22Rv1 (cell line): ENCODE measurements around the gene RTF2.

Experiments
- CTCF ChIP-seq: fragments of 450-650 bp; IDR thresholded peaks from 2 replicates; pipeline ENCODE4 v1.5.1; 2017; ENCODE audit warnings: mild to moderate bottlenecking
- ZFX ChIP-seq: fragments of 450-650 bp; IDR thresholded peaks from 2 replicates; pipeline ENCODE4 v1.6.1; 2017; ENCODE audit warnings: antibody characterized with exemption, borderline replicate concordance

DNA sequence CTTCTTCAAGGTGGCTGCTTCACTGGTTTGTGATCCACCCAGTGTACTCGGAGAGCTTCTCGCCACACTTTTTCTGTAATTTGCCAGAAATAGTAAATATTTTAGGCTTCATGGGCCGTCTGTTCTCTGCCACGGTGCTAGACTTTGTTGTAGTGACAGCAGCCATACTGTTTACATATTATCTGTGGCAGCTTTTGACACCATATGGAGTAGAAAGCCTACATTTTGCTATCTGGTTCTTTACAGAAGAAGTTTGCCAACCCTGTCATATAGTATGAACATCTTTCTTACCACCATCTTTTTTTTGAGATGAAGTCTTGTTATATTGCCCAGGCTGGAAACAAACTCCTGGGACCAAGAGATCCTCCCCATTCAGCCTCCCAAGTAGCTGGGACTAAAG is 97.1 kb downstream of the RTF2 start:
- TF ChIP-seq CTCF (no peak), ZFX (no peak)
